ENCODE results near the gene RAF1.
A peak's percentile ranks its signal among the peaks of the same experiment; 100 is the strongest.

The RAF1 gene

DNA sequence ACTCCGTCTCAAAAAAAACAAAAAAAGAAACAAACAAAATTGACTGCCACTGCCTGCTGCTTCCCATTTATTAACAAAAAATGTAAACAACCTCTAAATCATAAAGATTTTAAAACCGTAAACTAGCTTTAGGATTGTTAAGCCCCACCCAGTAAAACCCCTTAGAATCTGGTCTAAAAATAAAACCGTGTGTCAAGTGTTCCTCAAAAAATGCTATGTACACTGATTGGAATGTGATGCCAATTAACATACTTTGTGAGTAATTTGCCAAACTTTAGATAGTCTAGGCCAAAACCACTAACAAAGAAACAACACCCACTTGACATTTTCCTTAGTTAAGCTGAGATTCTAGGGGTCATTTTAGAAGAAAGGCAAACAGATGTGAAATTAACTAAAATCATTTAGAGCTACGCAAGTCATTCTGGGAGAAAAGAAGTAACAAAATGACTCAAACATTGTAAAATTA lies 5.3 kb downstream of the RAF1 start:
- no peak for TF ChIP-seq CTCF (IDR thresholded peaks at IDR 0.05; ENCODE audit: control insufficient read depth, insufficient read depth, low read depth, low read length, missing control alignments)
- H3K4me3 ChIP-seq (ENCODE audit: control insufficient read depth, low read depth, low read length): no peak overlapping the region
- DNase-seq (ENCODE audit: low read depth): peak; percentile 84

GRCh38 chr3:12656850-12657249 lies 7.1 kb downstream of the RAF1 start:
- TF ChIP-seq CTCF (IDR thresholded peaks at IDR 0.05; ENCODE audit: control insufficient read depth, insufficient read depth, low read depth, low read length, missing control alignments): no peak
- no peak overlapping the region for H3K4me3 ChIP-seq (ENCODE audit: control insufficient read depth, low read depth, low read length)
- DNase-seq (ENCODE audit: low read depth): no peak

DNA sequence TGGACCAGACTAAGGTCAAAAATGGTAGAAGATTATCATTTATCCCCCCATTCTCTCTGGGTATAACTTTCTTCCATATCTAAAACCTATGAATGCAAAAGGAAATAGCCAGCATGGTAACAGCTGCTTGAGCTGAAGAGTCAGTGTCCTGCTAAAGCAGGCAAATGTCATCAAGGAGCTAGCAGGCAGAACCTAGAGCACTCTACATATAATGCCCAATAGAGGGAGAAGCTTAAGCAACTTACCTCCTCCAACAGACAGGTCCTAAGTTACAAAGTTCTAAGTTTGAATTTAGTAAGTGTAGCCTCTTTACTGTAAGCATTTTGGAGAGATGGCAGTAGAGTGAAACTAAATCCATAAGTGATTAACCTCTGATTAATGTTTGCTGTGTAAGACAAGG lies 7.7 kb downstream of the RAF1 start:
- H3K4me3 ChIP-seq (ENCODE audit: control insufficient read depth, low read depth, low read length): no peak overlapping the region
- no peak for DNase-seq (ENCODE audit: low read depth)
- TF ChIP-seq CTCF (IDR thresholded peaks at IDR 0.05; ENCODE audit: control insufficient read depth, insufficient read depth, low read depth, low read length, missing control alignments): no peak

- H3K4me3 ChIP-seq (ENCODE audit: control insufficient read depth, low read depth, low read length): no peak overlapping the region
- no peak for TF ChIP-seq CTCF (IDR thresholded peaks at IDR 0.05; ENCODE audit: control insufficient read depth, insufficient read depth, low read depth, low read length, missing control alignments)
- DNase-seq (ENCODE audit: low read depth): no peak
Measured at GRCh38 chr3:12655701-12656100, 8.2 kb downstream of the RAF1 start.

DNA sequence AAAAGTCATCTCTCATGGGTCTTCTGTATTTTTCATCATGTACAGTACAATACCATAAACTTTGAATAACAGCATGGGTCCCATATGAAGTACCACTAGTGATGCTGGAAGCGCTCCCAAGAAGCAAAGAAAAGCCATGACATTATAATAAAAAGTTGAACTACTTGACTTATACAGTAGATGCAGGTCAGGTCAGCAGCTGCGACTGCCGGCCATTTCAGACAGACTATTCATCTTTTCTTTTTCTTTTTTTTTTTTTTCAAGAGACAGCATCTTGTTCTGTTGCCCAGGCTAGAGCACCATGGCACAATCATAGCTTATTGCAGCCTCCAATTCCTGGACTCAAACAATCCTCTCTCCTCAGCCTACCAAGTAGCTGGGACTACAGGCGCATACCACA lies 10.2 kb downstream of the RAF1 start:
- TF ChIP-seq CTCF (IDR thresholded peaks at IDR 0.05; ENCODE audit: control insufficient read depth, insufficient read depth, low read depth, low read length, missing control alignments): no peak
- no peak overlapping the region for H3K4me3 ChIP-seq (ENCODE audit: control insufficient read depth, low read depth, low read length)
- DNase-seq (ENCODE audit: low read depth): no peak

DNA sequence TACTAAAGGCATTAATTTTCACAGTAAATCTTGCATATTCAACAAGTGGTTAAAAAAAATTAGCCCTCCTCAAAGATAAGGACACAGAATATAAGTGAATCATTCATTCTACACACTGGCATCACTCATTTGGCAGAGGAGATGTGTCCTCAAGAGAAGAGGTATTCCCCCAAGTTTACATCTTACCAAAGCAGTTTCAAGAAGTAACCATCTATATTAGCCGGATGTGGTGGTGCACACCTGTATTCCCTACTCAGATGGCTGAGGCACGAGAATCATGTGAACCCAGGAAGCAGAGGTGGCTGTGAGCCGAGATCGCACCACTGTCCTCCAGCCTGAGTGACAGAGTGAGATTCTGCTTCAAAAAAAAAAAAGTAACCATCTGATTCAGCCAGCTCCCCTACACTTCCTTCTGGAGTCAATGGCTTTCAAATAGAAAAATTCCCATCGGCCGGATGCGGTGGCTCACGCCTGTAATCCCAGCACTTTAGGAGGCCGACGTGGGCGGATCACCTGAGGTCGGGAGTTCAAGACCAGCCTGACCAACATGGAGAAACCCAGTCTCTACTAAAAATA lies 15.4 kb downstream of the RAF1 start:
- DNase-seq (ENCODE audit: low read depth): no peak
- TF ChIP-seq CTCF (IDR thresholded peaks at IDR 0.05; ENCODE audit: control insufficient read depth, insufficient read depth, low read depth, low read length, missing control alignments): no peak
- no peak overlapping the region for H3K4me3 ChIP-seq (ENCODE audit: control insufficient read depth, low read depth, low read length)
